GM12878 (cell line): ENCODE measurements around the gene RIPK4. TPM values are rescaled to one million over a fixed set of nuclear protein-coding genes. Genes with fewer than 3 reads are reported as not detected.

ENCODE experiments used
- ATAC-seq: fragments of 200-7000 bp; cut with Tn5 transposase; 3 replicates; pipeline ENCODE4 v1.9.1; 2020; ENCODE audit warnings: mild to moderate bottlenecking, moderate library complexity
- BruUV-seq: library from RNA; stranded (reverse); fragments of 400-500 nt; replicated peaks from 2 replicates; lab custom pipeline; 2021; lab: Mats Ljungman, UMichigan
- CTCF ChIA-PET: fragments of 300-600 bp; sonication (Branson Sonifier 250); formaldehyde crosslinking; extraction: SDS; loops from one replicate; lab custom pipeline; 2021; ENCODE audit warnings: inconsistent platforms; lab: Yijun Ruan, JAX
- POLR2A ChIA-PET: fragments of 350-600 bp; formaldehyde crosslinking; extraction: SDS; loops from one replicate; lab custom pipeline; 2021; ENCODE audit warnings: inconsistent platforms; lab: Charles Lee
- RAD21 ChIA-PET: fragments of 300-600 bp; sonication (Branson Sonifier 250); formaldehyde crosslinking; loops from one replicate; lab custom pipeline; 2023; ENCODE audit warnings: antibody characterized with exemption; ENCODE audit not compliant: unreplicated experiment; lab: Charles Lee
- SMC1A ChIA-PET: fragments of 300-600 bp; sonication (Branson Sonifier 250); formaldehyde crosslinking; loops from one replicate; lab custom pipeline; 2023; ENCODE audit not compliant: unreplicated experiment, uncharacterized antibody; lab: Charles Lee
- DNase-seq: peaks from one replicate; pipeline ENCODE4 v3.0.0-alpha.2; 2011; ENCODE audit warnings: low read depth, low spot score
- FAIRE-seq: peaks from 3 replicates; lab custom pipeline; 2011; peaks lifted over from hg19 to GRCh38; lab: Jason Lieb, UNC
- H2AFZ ChIP-seq: 2 replicates; pipeline ENCODE4 v1.6.0; 2011; ENCODE audit warnings: low read depth, low read length, control low read depth; ENCODE audit not compliant: control insufficient read depth
- H3K27ac ChIP-seq: 2 replicates; pipeline ENCODE4 v1.5.1; 2011; ENCODE audit warnings: control low read depth; ENCODE audit not compliant: control insufficient read depth, insufficient read depth
- H3K27me3 ChIP-seq, 2 experiments: replicated peaks in 1 of 2; 2 replicates each; pipeline versions ENCODE4 v1.6.0 to v1.6.1; 2011; ENCODE audit warnings: low read length in 1 of 2; ENCODE audit not compliant: control insufficient read depth in 2 of 2, insufficient read depth in 2 of 2
- H3K36me3 ChIP-seq, 2 experiments: 2 replicates each; pipeline ENCODE4 v1.5.1; 2011; ENCODE audit warnings: low read length in 1 of 2; ENCODE audit not compliant: control insufficient read depth in 2 of 2, insufficient read depth in 2 of 2
- H3K4me1 ChIP-seq: 2 replicates; pipeline ENCODE4 v1.6.1; 2011; ENCODE audit warnings: mild to moderate bottlenecking, low read length, moderate library complexity, mixed read lengths; ENCODE audit not compliant: control insufficient read depth, insufficient read depth
- H3K4me2 ChIP-seq: 2 replicates; pipeline ENCODE4 v1.6.0; 2011; ENCODE audit warnings: control low read depth; ENCODE audit not compliant: control insufficient read depth, insufficient read depth
- H3K4me3 ChIP-seq: fragments of 200-600 bp; sonication (generic); 2 replicates; pipeline ENCODE4 v1.5.1; 2016
- H3K79me2 ChIP-seq: 2 replicates; pipeline ENCODE4 v1.6.0; 2011; ENCODE audit warnings: low read length; ENCODE audit not compliant: control insufficient read depth, insufficient read depth
- H3K9ac ChIP-seq: 2 replicates; pipeline ENCODE4 v1.8.0; 2011; ENCODE audit warnings: low read length, control low read depth, mixed read lengths; ENCODE audit not compliant: control insufficient read depth, insufficient read depth
- H3K9me3 ChIP-seq: replicated peaks from 3 replicates; pipeline ENCODE4 v1.5.1; 2011; ENCODE audit warnings: mild to moderate bottlenecking, low read length; ENCODE audit not compliant: control insufficient read depth, insufficient read depth
- H4K20me1 ChIP-seq: 2 replicates; pipeline ENCODE4 v1.6.0; 2011; ENCODE audit not compliant: control insufficient read depth, insufficient read depth
- ZNF687 ChIP-seq: fragments of 450-650 bp; IDR thresholded peaks from 2 replicates; pipeline ENCODE4 v1.6.1; 2017; ENCODE audit warnings: mild to moderate bottlenecking, moderate library complexity
- WGBS: methylation state at CpG from one replicate; pipeline ENCODE4 v1.1.6; 2016; ENCODE audit warnings: low lambda C conversion rate; ENCODE audit not compliant: insufficient replicate concordance, insufficient coverage; ENCODE audit errors: missing lambda C conversion rate; 5-methylcytosine and 5-hydroxymethylcytosine counted together
- in situ Hi-C: fragments of 300-500 bp; cut with MboI; formaldehyde crosslinking; loops from 9 replicates; pipeline ENCODE4 v1.14.3; 2018; ENCODE audit warnings: mixed read lengths
- intact Hi-C: fragments of 100-400 bp; cut with micrococcal nuclease; formaldehyde crosslinking; loops from one replicate; pipeline ENCODE4 v1.14.2; 2022; ENCODE audit not compliant: unreplicated experiment
- polyA plus RNA-seq, 11 experiments: library from polyadenylated mRNA; depleted of rRNA in 4 of 11; unstranded in 6 of 11; stranded (reverse) in 5 of 11; fragments of >200 nt; fragmentation: Nextera tagmentation in 4 of 11; fragmentation: Illumina TruSeq in 1 of 11; extraction: Ambion mirVana in 4 of 11; extraction: Trizol in 1 of 11; gene quantifications; 1 replicate in 1 of 11; 2 replicates in 10 of 11; pipeline versions ENCODE4 v1.2.1 to v1.2.3, GENCODE V29; 2011 to 2016; ENCODE audit warnings: inconsistent platforms in 2 of 11, missing spikeins in 2 of 11, low read depth in 1 of 11
- total RNA-seq, 4 experiments: library from RNA; depleted of rRNA in 3 of 4; stranded (reverse); fragments of >200 nt in 3 of 4; fragmentation: Illumina TruSeq in 1 of 4; extraction: Trizol in 1 of 4; gene quantifications; 2 replicates each; pipeline versions ENCODE4 v1.2.1 to v1.2.3, GENCODE V29; 2013 to 2021

The RIPK4 gene
- total and polyA plus RNA-seq, 10 of the 15 experiments (the other 5 are each of a cell fraction or from before 2014, with no cell fraction given): 0.05 TPM; not detected in 9

GRCh38 chr21:41722052-41723018, 44.5 kb downstream of the RIPK4 start:
- no peak overlapping the region for H3K4me2 ChIP-seq
- WGBS: 24% methylated on average over 17 of the region's 20 CpGs
- no peaks in the 10 kb centered on the region for H4K20me1 ChIP-seq
- no peaks in the 10 kb centered on the region for H3K79me2 ChIP-seq
- ChIA-PET CTCF (no interaction called here), SMC1A (no interaction called here), RAD21 (no interaction called here), POLR2A (no interaction called here)
- BruUV-seq: no TSS peak
- ATAC-seq (no peak), FAIRE-seq (no peak), DNase-seq (no peak)
- H3K9ac ChIP-seq: no peak overlapping the region
- no peak overlapping the region for H3K27ac ChIP-seq
- no peaks in the 10 kb centered on the region for H3K4me1 ChIP-seq
- in situ Hi-C loops: no loop called here
- no peak overlapping the region for H3K4me3 ChIP-seq
- H2AFZ ChIP-seq: no peak overlapping the region
- H3K36me3 ChIP-seq: no peaks in the 10 kb centered on the region
- no peak for TF ChIP-seq ZNF687
- H3K27me3 ChIP-seq: peaks cover 6 to 8% of the 10 kb centered on the region in 2 experiments; a peak in 3 of 4 replicates
- intact Hi-C loops: no loop called here
- H3K9me3 ChIP-seq: no peaks in the 10 kb centered on the region; the same call in 2 of the 3 replicates
